Measurements from ENCODE around the gene PRKAR1A. TPM values are rescaled to one million over a fixed set of nuclear protein-coding genes. Genes with fewer than 3 reads are reported as not detected.

PRKAR1A gene
- polyA plus RNA-seq, 1 donor: 331 TPM

- DNase-seq: no peak
These were observed 32.1 kb downstream of the PRKAR1A start for GRCh38 chr17:68544111-68544915.

- DNase-seq: no peak
These were observed 44.3 kb downstream of the PRKAR1A start for GRCh38 chr17:68556551-68556950.

- DNase-seq: no peak
These were observed 47.1 kb downstream of the PRKAR1A start for GRCh38 chr17:68559316-68559715.

GRCh38 chr17:68560966-68561720 is 48.9 kb downstream of the PRKAR1A start:
- no peak for DNase-seq

- no peak for DNase-seq
These were observed 50.5 kb downstream of the PRKAR1A start for GRCh38 chr17:68562736-68563135.

DNA sequence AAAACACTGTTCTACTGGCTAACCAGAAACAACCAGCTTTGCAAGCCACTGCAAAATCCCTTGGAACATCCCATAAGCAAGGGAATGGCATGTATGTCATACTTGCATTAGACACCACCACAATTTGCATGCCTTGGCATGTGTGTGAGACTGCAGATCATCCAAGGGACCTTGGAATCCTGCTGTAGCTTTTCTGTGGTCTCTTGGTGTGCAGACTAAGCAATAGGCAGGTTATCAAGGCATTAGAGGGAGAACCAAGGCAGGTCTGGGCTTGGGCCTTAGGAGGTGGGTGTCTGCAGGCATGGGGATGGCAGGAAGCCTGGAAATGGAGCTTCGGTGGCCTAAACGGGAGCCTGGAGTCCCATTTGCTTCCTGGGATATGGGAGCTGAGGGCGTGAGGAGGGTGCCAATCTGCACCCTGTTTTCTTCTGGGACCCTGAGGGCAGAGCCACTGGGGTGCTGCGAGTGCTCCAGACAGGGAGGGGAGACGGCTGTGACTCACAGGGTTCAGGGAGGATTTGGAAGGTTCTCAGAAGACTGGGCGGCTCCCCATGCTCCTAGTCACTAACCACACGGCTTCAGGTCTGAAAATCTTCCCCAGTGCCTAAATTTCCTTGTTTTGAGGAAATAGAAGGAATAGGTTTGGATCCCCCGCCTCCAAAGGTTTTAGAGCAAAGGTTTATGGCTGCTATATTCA is 52.3 kb downstream of the PRKAR1A start:
- DNase-seq: no peak

DNA sequence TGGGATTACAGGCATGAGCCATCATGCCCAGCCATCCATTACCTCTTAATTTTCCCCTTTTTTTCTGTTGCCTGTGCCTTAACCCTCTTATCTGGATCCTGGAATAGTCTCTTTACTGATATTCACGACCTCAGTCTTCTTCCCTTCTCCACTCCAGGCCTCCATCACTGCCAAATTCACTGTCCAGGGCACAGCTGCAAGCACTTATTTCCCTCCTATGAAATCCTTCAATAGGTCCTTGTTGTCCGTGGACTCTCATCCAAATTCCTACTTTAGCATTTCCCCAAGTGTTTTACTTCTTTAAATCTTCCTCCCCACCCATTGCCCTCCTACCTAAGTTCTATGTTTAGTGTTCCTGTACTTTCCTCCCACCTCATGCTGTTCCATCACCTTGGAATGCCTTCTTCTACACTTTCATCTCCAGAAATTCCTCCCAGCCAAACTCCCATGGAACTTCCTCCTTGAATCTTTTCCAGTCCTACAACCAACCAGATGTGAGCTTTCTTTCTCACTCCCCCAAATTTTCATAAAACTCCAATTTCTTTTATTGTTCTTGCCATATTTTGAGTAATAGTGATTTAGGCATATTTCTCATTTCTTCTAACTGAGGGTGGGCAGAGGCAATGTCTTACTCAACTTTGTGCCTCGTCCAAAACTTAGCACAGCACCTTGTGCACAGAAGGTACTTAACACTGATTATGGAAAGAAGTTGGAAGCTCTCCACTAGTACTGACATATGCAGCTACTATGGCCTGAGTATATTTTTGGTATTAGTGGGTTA is 53.6 kb downstream of the PRKAR1A start:
- DNase-seq: no peak

- no peak for DNase-seq
These were observed 54.2 kb downstream of the PRKAR1A start for GRCh38 chr17:68566442-68566738.

- DNase-seq: no peak
These were observed 54.8 kb downstream of the PRKAR1A start for GRCh38 chr17:68567035-68567434.

DNA sequence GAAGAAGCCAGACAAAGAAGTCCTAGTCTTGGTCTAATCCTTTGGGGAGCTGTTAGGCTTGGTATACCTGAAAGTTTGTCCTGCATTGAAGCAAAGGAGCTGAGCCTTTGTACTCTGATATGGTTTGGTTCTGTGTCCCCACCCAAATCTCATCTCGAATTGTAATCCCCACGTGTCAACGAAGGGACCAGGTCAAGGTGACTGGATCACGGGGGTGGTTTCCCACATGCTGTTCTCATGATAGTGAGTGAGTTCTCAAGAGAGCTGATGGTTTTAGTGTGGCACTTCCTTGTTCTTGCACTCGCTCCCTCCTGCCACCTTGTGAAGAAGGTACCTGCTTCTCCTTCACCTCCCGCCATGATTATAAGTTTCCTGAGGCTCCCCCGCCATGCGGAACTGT is 55.4 kb downstream of the PRKAR1A start:
- no peak for DNase-seq

- DNase-seq: no peak
These were observed 56.4 kb downstream of the PRKAR1A start for GRCh38 chr17:68568581-68568980.

GRCh38 chr17:68569346-68569745 is 57.1 kb downstream of the PRKAR1A start:
- no peak for DNase-seq

DNA sequence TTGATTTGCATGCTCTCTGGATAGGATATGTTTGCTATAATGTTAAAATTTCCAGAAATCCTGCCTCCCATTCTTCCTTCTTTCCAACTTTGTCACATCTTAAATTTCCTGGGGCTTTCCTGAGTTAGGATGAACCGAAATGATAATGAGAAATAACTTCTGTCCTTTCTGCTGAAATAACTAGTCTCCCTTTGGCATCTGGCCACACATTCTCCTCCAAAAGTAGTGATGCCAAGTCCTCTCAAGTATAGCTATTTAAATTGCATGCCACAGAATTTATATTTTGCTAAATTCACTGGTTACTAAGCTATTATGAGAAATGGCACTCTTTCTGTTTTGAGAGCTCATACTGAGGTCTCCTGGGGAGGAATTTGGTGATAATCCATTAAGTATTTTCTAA is 58.3 kb downstream of the PRKAR1A start:
- DNase-seq: no peak

DNA sequence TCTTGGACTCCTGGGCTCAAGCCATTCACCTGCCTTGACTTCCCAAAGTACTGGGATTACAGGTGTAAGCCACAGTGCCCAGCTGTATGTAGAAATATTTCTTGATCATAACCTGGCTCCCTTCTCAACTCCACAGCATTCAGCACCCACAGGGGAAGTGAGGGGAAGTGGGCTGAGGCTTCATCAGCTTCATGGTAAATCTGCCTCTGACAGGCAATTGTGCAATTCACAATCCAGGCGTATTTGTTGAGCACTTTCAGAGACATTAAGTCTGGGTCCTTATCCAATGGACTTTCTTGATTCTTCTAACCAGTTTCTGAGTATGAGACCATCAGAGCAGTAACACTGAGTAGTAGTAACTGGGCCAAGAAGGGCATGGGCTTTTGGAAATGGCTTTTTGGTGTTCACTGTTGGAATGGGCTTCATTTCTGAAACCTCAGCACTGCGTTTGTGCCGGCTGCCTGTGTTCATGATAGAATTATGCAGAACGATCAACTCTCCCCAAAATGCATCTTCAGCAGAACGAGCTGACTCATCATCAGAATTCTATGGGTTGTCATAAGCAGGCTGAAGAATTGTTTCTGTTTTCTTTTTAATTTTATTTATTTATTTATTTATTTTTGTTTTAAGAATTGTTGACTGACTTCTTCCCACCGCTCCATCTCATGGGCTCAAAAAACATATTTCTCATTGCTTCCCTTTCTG is 60.1 kb downstream of the PRKAR1A start:
- DNase-seq: no peak

GRCh38 chr17:68573338-68573737 is 61.1 kb downstream of the PRKAR1A start:
- no peak for DNase-seq

- DNase-seq: no peak
These were observed 63.9 kb downstream of the PRKAR1A start for GRCh38 chr17:68576137-68576536.

DNA sequence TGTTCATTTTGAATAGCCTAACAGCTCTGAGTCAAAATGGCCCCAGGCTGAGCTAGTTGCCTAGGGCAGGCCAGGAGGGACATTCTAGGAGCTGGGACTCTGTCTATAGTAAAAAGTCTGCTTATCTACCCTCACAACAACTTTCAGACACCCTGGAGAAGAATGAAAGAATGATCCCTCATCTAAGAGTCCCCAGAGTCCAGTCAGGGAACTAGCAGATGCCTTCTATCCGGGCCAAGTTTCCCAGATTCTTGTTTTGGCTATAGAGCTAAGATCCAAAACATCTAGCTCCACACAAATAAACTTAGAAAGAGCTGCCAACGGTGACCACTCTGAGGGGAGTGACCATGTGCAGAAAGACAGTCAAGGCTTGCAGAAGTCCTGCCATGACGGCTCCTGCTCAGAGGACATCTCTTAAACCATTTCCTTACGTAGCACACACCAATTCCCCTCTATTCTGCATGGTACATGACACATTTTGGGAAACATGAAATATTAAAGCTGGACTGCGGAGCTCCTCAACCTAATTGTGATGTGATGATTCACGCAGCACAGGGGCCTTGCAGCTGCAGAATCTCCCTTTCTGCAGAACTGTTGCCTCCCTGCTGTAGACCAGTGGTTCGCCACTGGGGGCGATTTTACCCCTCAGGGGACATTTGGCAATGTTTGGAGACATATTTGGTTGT is 64.7 kb downstream of the PRKAR1A start:
- peak; percentile 74 for DNase-seq

DNA sequence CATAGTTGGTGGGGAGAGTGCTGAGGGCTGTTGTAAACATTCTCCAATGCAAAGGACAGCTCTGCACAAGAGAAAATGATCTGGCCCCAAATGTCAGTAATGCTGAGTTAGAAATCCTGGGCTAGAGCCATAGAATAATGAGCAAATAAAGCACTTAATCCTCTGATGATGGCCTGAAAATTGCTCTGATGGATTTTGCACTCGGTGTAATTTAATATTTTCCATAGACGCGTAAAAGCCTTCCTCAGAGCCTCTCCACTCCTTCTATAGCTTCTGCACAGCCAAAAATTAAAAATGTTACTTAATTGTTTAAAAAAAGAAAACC is 65.2 kb downstream of the PRKAR1A start:
- no peak for DNase-seq

GRCh38 chr17:68578236-68578635 is 66.0 kb downstream of the PRKAR1A start:
- DNase-seq: no peak

DNA sequence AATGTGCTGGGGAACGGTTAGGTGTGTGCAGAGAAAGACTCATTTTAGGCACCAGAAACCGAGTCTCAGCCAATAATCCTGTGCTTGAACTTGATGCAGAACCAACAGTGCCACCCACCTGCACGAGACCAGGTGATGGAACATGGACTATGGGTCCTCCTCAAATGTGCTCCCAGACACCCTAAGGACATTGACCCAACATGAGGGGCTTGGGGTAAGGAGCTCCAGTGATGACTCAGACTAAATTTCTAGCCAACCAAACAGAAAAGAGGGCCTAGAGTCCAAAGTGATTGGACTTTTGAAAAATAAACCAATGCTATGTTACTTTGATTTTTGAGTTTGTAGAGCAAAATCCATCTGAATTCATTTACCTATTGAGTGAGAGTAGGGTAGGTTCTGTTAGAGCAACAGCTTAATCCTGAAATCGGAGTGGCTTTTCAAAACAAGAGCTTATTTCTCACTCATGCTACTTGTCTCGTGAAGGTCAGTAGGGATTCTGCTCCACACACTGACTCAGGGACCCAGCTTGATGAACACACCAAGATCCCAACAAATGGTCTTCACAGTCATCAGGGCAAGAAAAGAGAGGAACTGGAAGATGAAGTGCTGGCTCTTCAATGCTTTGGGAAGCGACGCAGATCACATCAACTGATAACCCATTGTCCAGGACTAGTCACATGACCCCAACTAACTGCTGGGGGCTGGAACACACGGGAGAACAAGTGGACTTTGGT is 67.1 kb downstream of the PRKAR1A start:
- no peak for DNase-seq

DNA sequence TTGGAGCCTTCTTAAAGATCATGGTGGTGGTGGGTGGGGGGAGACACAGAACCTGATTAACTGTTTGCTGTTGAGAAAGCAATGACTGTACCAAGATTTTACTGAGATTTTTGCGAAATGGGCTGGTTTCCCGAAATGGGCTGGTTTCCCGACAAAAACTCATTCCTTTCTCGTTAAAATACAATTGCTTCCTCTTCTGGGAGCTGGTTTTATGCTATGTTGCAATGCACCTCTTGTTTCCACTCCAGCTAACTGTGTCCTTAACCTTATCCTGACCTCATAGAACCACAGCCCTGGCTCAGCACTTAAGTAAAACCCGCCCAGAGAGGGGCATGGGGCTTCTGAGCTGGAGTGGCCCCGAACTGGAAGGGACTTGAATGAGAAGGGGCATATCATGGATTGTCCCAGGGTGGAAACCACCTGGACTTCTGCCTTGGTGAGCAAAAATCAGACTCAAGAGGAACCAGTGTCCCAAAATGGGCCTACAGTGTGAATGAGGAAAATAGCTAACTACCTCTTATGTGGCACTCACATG is 68.1 kb downstream of the PRKAR1A start:
- peak; percentile 71 for DNase-seq
